ENCODE results near the gene PKIG.

DNA sequence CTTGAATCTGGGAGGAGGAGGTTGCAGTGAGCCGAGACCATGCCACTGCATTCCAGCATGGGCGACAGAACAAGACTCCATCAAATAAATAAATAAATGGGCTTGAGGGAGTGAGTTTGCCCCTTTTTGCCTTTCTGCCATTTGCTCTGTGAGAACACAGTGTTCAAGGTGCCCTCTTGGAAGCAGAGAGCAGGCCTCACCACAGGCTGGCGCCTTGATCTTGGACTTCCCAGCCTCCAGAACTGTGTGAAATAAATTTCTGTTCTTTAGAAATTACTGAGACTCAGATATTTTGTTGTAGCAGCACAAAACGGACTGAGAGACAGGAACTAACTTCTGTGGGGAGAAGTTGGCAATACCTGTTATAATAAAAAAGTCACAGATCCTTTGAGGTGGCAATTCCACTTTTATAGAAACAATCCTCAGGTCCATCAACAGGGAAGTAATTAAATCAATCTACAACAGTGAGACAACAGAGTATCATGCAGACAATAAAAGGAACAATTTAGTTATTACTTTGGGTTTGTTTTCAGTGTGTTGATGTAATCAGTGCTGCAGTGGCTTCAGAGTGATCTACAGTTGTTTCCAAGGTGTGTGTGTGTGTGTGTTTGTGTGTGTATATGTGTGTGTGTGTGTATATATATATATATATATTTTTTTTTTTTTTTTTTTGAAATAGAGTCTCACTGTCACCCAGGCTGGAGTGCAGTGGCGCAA, 24.5 kb downstream of the PKIG start:
- no peak for TF ChIP-seq EZH2 (IDR thresholded peaks at IDR 0.05)
- TF ChIP-seq POLR2AphosphoS5 (IDR thresholded peaks at IDR 0.05; ENCODE audit: borderline replicate concordance, low read depth, low read length), result no peak
